CD14-positive monocyte (primary cell): ENCODE data around the gene MINAR2. TPM values are rescaled to one million over a fixed set of nuclear protein-coding genes. Genes with fewer than 3 reads are reported as not detected.

ENCODE experiments used
- DNase-seq, 3 donors: peaks; one replicate each; pipeline ENCODE4 v3.0.0-alpha.2; 2011 to 2022
- H2AFZ ChIP-seq: 2 replicates; pipeline ENCODE4 v1.6.0; 2012; ENCODE audit warnings: mild to moderate bottlenecking, low read depth, low read length, inconsistent platforms; ENCODE audit not compliant: insufficient read depth, poor library complexity, severe bottlenecking
- H3K27ac ChIP-seq, 2 donors: 1 replicate in 1 of 2; 2 replicates in 1 of 2; pipeline ENCODE4 v1.5.1; 2012 to 2013; ENCODE audit warnings: low read length in 2 of 2, control low read depth in 1 of 2, inconsistent platforms in 1 of 2, low read depth in 1 of 2, mild to moderate bottlenecking in 1 of 2
- H3K27me3 ChIP-seq, 2 donors: one replicate each; pipeline versions ENCODE4 v1.6.0 to v1.6.1; 2011 to 2013; ENCODE audit warnings: low read length in 2 of 2; ENCODE audit not compliant: control insufficient read depth in 2 of 2, insufficient read depth in 2 of 2
- H3K36me3 ChIP-seq, 2 donors: replicated peaks in 1 of 2; 1 replicate in 1 of 2; 2 replicates in 1 of 2; pipeline versions ENCODE4 v1.5.1 to v1.6.1; 2012 to 2013; ENCODE audit warnings: low read length in 2 of 2, control low read depth in 1 of 2, inconsistent platforms in 1 of 2, mild to moderate bottlenecking in 1 of 2; ENCODE audit not compliant: insufficient read depth in 2 of 2, control insufficient read depth in 1 of 2
- H3K4me1 ChIP-seq, 2 donors: 1 replicate in 1 of 2; 2 replicates in 1 of 2; pipeline versions ENCODE4 v1.5.1 to v1.6.1; 2012 to 2013; ENCODE audit warnings: low read length in 2 of 2, control low read depth in 1 of 2, inconsistent platforms in 1 of 2, mild to moderate bottlenecking in 1 of 2, moderate library complexity in 1 of 2; ENCODE audit not compliant: insufficient read depth in 2 of 2, control insufficient read depth in 1 of 2
- H3K4me2 ChIP-seq: replicated peaks from 2 replicates; pipeline ENCODE3; 2012; ENCODE audit warnings: low read length, moderate library complexity, mild to moderate bottlenecking; ENCODE audit not compliant: poor library complexity, severe bottlenecking; ENCODE audit errors: extremely low read depth
- H3K4me3 ChIP-seq, 3 experiments: fragments of 200-600 bp in 1 of 3; sonication (generic) in 1 of 3; replicated peaks in 1 of 3; 1 replicate in 2 of 3; 2 replicates in 1 of 3; pipeline ENCODE4 v1.5.1; 2011 to 2013; ENCODE audit warnings: low read length in 3 of 3, mild to moderate bottlenecking in 3 of 3, control low read depth in 2 of 3, low read depth in 2 of 3, inconsistent platforms in 1 of 3, moderate library complexity in 1 of 3
- H3K79me2 ChIP-seq: 2 replicates; pipeline ENCODE4 v1.6.0; 2012; ENCODE audit warnings: mild to moderate bottlenecking, control low read depth, inconsistent platforms, low read length, moderate library complexity; ENCODE audit not compliant: insufficient read depth
- H3K9ac ChIP-seq: 2 replicates; pipeline ENCODE4 v1.6.0; 2017; ENCODE audit warnings: low read length, mild to moderate bottlenecking; ENCODE audit not compliant: insufficient read depth, poor library complexity, severe bottlenecking
- H3K9me3 ChIP-seq, 2 donors: replicated peaks in 1 of 2; 1 replicate in 1 of 2; 2 replicates in 1 of 2; pipeline versions ENCODE4 v1.5.1 to v1.6.1; 2012 to 2013; ENCODE audit warnings: low read length in 2 of 2, control low read depth in 1 of 2; ENCODE audit not compliant: control insufficient read depth in 1 of 2, insufficient read depth in 1 of 2
- H4K20me1 ChIP-seq: 2 replicates; pipeline ENCODE4 v1.6.0; 2012; ENCODE audit warnings: mild to moderate bottlenecking, low read length, control low read depth, moderate library complexity; ENCODE audit not compliant: insufficient read depth
- H3K27ac Mint-ChIP-seq, 7 donors: one replicate each; pipeline ENCODE4 v1.8.0; 2020; ENCODE audit warnings: mild to moderate bottlenecking in 7 of 7, mixed read lengths in 7 of 7, moderate library complexity in 6 of 7, inconsistent platforms in 2 of 7
- H3K27me3 Mint-ChIP-seq, 3 donors: one replicate each; pipeline ENCODE4 v1.8.0; 2021 to 2022; ENCODE audit warnings: low read depth in 3 of 3, mild to moderate bottlenecking in 3 of 3, mixed read lengths in 3 of 3, moderate library complexity in 3 of 3, inconsistent platforms in 1 of 3
- H3K36me3 Mint-ChIP-seq, 2 donors: one replicate each; pipeline ENCODE4 v1.8.0; 2020; ENCODE audit warnings: mixed read lengths in 2 of 2, inconsistent platforms in 1 of 2, mild to moderate bottlenecking in 1 of 2
- H3K4me1 Mint-ChIP-seq: one replicate; pipeline ENCODE4 v1.8.0; 2020; ENCODE audit warnings: mild to moderate bottlenecking, mixed read lengths
- H3K4me3 Mint-ChIP-seq, 2 donors: one replicate each; pipeline ENCODE4 v1.8.0; 2020; ENCODE audit warnings: mild to moderate bottlenecking in 2 of 2, mixed read lengths in 2 of 2, moderate library complexity in 1 of 2
- H3K9me3 Mint-ChIP-seq, 7 donors: one replicate each; pipeline ENCODE4 v1.8.0; 2020 to 2022; ENCODE audit warnings: mixed read lengths in 7 of 7, mild to moderate bottlenecking in 6 of 7, moderate library complexity in 6 of 7, inconsistent platforms in 2 of 7
- CTCF ChIP-seq: fragments of 200-600 bp; IDR thresholded peaks from one replicate; pipeline ENCODE4 v1.8.0; 2022; ENCODE audit warnings: antibody characterized with exemption, mild to moderate bottlenecking
- WGBS: methylation state at CpG from one replicate; pipeline ENCODE4 v1.1.5; 2013; ENCODE audit warnings: missing lambda C conversion rate; ENCODE audit not compliant: insufficient coverage; 5-methylcytosine and 5-hydroxymethylcytosine counted together
- intact Hi-C, 2 donors: fragments of 100-400 bp; cut with micrococcal nuclease; formaldehyde crosslinking; loops; one replicate each; pipeline versions ENCODE4 v1.15.0 to v1.15.1; 2023
- polyA plus RNA-seq, 3 donors: library from polyadenylated mRNA; depleted of rRNA in 1 of 3; unstranded in 2 of 3; stranded (reverse) in 1 of 3; fragments of 300-500 nt in 2 of 3; fragments of >200 nt in 1 of 3; fragmentation: Illumina TruSeq in 2 of 3; gene quantifications; 1 replicate in 2 of 3; 2 replicates in 1 of 3; pipeline ENCODE4 v1.2.3, GENCODE V29; 2012 to 2021

MINAR2 gene
- polyA plus RNA-seq, 3 donors, result not detected

GRCh38 chr5:129739773-129740172 is 8.1 kb upstream of the MINAR2 start:
- Histone ChIP-seq H3K9ac (no peak overlapping the region), H3K4me1 (no peaks in the 10 kb centered on the region), H3K79me2 (no peaks in the 10 kb centered on the region), H3K36me3 (no peaks in the 10 kb centered on the region), H3K4me2 (no peak overlapping the region), H3K27ac (no peak overlapping the region), H3K4me3 (no peak overlapping the region), H3K27me3 (no peaks in the 10 kb centered on the region), H2AFZ (no peak overlapping the region), H4K20me1 (no peaks in the 10 kb centered on the region), H3K9me3 (no peaks in the 10 kb centered on the region)
- no peak for DNase-seq
- Mint-ChIP-seq H3K4me1 (no peaks in the 10 kb centered on the region), H3K27ac (no peak overlapping the region), H3K27me3 (no peaks in the 10 kb centered on the region), H3K4me3 (no peak overlapping the region), H3K9me3 (peaks cover 0 to 5% (median 0%) of the 10 kb centered on the region in 7 donors), H3K36me3 (no peaks in the 10 kb centered on the region)
- intact Hi-C loops, result no loop called here
- no CpG with 5 or more reads among the region's 2 CpGs for WGBS
- TF ChIP-seq CTCF, result no peak

DNA sequence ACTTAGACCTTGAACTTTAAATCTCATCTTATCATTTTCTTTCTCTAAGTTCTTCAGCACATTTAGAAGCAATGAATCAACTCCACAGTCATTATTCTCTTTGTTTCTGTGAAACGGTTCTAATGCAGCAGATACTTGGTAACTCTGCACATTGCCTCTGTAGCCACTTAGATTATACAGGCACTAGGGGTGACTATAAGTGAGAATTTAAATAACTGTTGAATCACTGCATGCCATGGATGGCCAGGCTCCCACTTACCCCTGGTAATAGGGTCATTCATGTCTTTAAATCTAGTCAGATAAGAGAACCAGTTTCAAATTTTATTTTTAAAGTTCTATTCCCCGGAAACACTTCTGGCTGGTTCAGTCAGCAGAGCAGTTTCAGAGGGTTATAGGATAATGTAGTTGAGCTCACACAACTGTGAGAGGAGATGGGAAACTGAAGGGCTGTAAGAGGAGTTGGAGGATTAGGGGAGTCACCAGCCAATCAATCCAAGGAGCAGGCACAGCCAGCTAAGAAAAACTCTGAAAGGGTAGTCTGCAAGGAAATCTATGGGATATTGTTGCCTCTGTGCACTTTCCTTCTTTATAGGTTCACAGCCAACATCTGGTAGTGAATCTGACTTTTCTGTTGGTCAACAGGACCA is 4.2 kb upstream of the MINAR2 start:
- Histone ChIP-seq H3K4me2 (no peak overlapping the region), H2AFZ (no peak overlapping the region), H3K4me1 (no peaks in the 10 kb centered on the region), H3K27me3 (no peaks in the 10 kb centered on the region), H3K9ac (no peak overlapping the region), H3K9me3 (no peaks in the 10 kb centered on the region), H4K20me1 (no peaks in the 10 kb centered on the region), H3K36me3 (no peaks in the 10 kb centered on the region), H3K27ac (no peak overlapping the region), H3K79me2 (no peaks in the 10 kb centered on the region), H3K4me3 (no peak overlapping the region)
- Mint-ChIP-seq H3K27ac (no peak overlapping the region), H3K4me3 (no peak overlapping the region), H3K9me3 (peaks cover 0 to 5% (median 0%) of the 10 kb centered on the region in 7 donors), H3K27me3 (peaks cover 0 to 2% (median 0%) of the 10 kb centered on the region in 3 donors), H3K4me1 (no peaks in the 10 kb centered on the region), H3K36me3 (no peaks in the 10 kb centered on the region)
- DNase-seq, result no peak
- intact Hi-C loops, result no loop called here
- no CpG with 5 or more reads among the region's 2 CpGs for WGBS
- no peak for TF ChIP-seq CTCF
